Liver (tissue), 3 donors: ENCODE data around the gene EIF3F.

ENCODE experiments used
- ATF3 ChIP-seq: IDR thresholded peaks from 2 replicates; pipeline ENCODE4 v1.6.1; 2016; ENCODE audit warnings: antibody characterized with exemption
- GABPA ChIP-seq, 2 donors: IDR thresholded peaks in 1 of 2; conservative IDR thresholded peaks in 1 of 2; 2 replicates each; pipeline ENCODE4 v1.6.1; 2016; ENCODE audit warnings: antibody characterized with exemption in 2 of 2, mild to moderate bottlenecking in 1 of 2, moderate library complexity in 1 of 2
- RAD21 ChIP-seq, 2 donors: IDR thresholded peaks; 2 replicates each; pipeline ENCODE4 v1.6.1; 2016; ENCODE audit warnings: antibody characterized with exemption in 2 of 2, mild to moderate bottlenecking in 2 of 2
- YY1 ChIP-seq: IDR thresholded peaks from 2 replicates; pipeline ENCODE4 v1.6.1; 2016; ENCODE audit warnings: antibody characterized with exemption, mild to moderate bottlenecking
- TF ChIP-seq, protein P1 (sequence below): fragments of 150-350 bp; IDR thresholded peaks from 2 replicates; pipeline ENCODE4 v1.5.1; 2017; ENCODE audit warnings: improper control_type of control experiment, low read depth, low read length; ENCODE audit not compliant: missing input control
- donor health status: healthy.
- donor health status: healthy.

- TF ChIP-seq, protein P1, sequence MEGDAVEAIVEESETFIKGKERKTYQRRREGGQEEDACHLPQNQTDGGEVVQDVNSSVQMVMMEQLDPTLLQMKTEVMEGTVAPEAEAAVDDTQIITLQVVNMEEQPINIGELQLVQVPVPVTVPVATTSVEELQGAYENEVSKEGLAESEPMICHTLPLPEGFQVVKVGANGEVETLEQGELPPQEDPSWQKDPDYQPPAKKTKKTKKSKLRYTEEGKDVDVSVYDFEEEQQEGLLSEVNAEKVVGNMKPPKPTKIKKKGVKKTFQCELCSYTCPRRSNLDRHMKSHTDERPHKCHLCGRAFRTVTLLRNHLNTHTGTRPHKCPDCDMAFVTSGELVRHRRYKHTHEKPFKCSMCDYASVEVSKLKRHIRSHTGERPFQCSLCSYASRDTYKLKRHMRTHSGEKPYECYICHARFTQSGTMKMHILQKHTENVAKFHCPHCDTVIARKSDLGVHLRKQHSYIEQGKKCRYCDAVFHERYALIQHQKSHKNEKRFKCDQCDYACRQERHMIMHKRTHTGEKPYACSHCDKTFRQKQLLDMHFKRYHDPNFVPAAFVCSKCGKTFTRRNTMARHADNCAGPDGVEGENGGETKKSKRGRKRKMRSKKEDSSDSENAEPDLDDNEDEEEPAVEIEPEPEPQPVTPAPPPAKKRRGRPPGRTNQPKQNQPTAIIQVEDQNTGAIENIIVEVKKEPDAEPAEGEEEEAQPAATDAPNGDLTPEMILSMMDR: no peak
- TF ChIP-seq ATF3: no peak
- no peak for TF ChIP-seq YY1
- TF ChIP-seq RAD21 (IDR thresholded peaks at IDR 0.05): no peak
- no peak for TF ChIP-seq GABPA (IDR thresholded peaks at IDR 0.05 in 1 of 2, conservative IDR thresholded peaks at IDR 0.05 in 1 of 2)
Measured at GRCh38 chr11:7981619-7982157, 5.4 kb upstream of the EIF3F start.
